HEK293 (cell line): ENCODE data around the gene C19orf33.

Experiments used
- MZF1 ChIP-seq: fragments of 450-650 bp; formaldehyde crosslinking; IDR thresholded peaks from 2 replicates; pipeline ENCODE4 v1.5.1; 2017; ENCODE audit warnings: missing biosample characterization, missing genetic modification characterization, borderline replicate concordance
- TCF7L2 ChIP-seq: IDR thresholded peaks from 2 replicates; pipeline ENCODE4 v1.6.1; 2011; ENCODE audit warnings: low read depth, mild to moderate bottlenecking, inconsistent platforms, low read length, moderate library complexity, borderline replicate concordance
- ZNF366 ChIP-seq: fragments of 450-650 bp; formaldehyde crosslinking; conservative IDR thresholded peaks from 2 replicates; pipeline ENCODE4 v1.5.1; 2016; ENCODE audit warnings: missing biosample characterization, missing genetic modification characterization
- ZNF629 ChIP-seq: fragments of 450-650 bp; formaldehyde crosslinking; IDR thresholded peaks from 2 replicates; pipeline ENCODE4 v1.5.1; 2017; ENCODE audit warnings: missing biosample characterization, missing genetic modification characterization
- ZNF76 ChIP-seq: fragments of 450-650 bp; formaldehyde crosslinking; IDR thresholded peaks from 2 replicates; pipeline ENCODE4; 2016; ENCODE audit warnings: low read depth, missing biosample characterization, missing genetic modification characterization, borderline replicate concordance
- TF ChIP-seq, protein P1 (sequence below): fragments of 450-650 bp; formaldehyde crosslinking; IDR thresholded peaks from 2 replicates; pipeline ENCODE4 v1.5.1; 2016; ENCODE audit warnings: missing biosample characterization, missing genetic modification characterization

DNA sequence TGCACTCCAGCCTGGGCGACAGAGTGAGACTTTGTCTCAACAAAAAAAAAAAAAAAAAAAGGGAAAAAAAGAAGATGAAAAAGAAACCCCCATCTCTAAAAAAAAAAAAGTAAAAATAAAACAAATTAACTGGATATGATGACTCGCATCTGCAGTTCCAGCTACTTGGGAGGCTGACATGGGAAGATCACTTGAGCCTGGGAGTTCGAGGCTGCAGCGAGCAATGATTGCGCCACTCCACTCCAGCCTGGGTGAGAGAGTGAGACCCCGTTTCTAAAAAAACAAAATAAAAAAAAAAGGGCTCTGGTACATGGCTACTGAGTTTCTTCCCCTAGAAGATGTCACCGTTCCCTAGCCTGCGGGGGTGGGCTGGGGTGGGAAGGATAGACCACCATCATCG, 29.2 kb downstream of the C19orf33 start:
- no peak for TF ChIP-seq ZNF629 (tag by site-specific recombination)
- TF ChIP-seq, protein P1, sequence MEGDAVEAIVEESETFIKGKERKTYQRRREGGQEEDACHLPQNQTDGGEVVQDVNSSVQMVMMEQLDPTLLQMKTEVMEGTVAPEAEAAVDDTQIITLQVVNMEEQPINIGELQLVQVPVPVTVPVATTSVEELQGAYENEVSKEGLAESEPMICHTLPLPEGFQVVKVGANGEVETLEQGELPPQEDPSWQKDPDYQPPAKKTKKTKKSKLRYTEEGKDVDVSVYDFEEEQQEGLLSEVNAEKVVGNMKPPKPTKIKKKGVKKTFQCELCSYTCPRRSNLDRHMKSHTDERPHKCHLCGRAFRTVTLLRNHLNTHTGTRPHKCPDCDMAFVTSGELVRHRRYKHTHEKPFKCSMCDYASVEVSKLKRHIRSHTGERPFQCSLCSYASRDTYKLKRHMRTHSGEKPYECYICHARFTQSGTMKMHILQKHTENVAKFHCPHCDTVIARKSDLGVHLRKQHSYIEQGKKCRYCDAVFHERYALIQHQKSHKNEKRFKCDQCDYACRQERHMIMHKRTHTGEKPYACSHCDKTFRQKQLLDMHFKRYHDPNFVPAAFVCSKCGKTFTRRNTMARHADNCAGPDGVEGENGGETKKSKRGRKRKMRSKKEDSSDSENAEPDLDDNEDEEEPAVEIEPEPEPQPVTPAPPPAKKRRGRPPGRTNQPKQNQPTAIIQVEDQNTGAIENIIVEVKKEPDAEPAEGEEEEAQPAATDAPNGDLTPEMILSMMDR (tag by site-specific recombination), result no peak
- TF ChIP-seq TCF7L2, result no peak
- no peak for TF ChIP-seq ZNF366 (tag by site-specific recombination)
- TF ChIP-seq MZF1, result no peak
- no peak for TF ChIP-seq ZNF76
